Loucy (cell line): ENCODE data around the gene AP1S1.

Source experiments
- H2AFZ ChIP-seq: fragments of 200-600 bp; sonication (generic); 2 replicates; pipeline ENCODE4 v1.6.0; 2016; ENCODE audit warnings: antibody characterized with exemption, mild to moderate bottlenecking, low read length, moderate library complexity
- H3F3A ChIP-seq: fragments of 200-600 bp; 2 replicates; pipeline ENCODE4 v1.6.0; 2016; ENCODE audit warnings: antibody characterized with exemption, low read depth, mild to moderate bottlenecking
- H3K27me3 ChIP-seq: fragments of 200-600 bp; sonication (generic); 2 replicates; pipeline ENCODE4 v1.6.1; 2014; ENCODE audit warnings: low read length, mild to moderate bottlenecking; ENCODE audit not compliant: insufficient read depth, poor library complexity, severe bottlenecking
- H3K36me3 ChIP-seq: fragments of 200-600 bp; sonication (generic); 2 replicates; pipeline ENCODE4 v1.6.1; 2016; ENCODE audit warnings: low read length; ENCODE audit not compliant: insufficient read depth
- H3K4me1 ChIP-seq: fragments of 200-600 bp; sonication (generic); 2 replicates; pipeline ENCODE4 v1.5.1; 2014; ENCODE audit warnings: low read length, mild to moderate bottlenecking; ENCODE audit not compliant: insufficient read depth, poor library complexity, severe bottlenecking
- H3K4me2 ChIP-seq: fragments of 200-600 bp; sonication (generic); 2 replicates; pipeline ENCODE4 v1.6.0; 2014; ENCODE audit warnings: antibody characterized with exemption, low read length, low read depth, mild to moderate bottlenecking; ENCODE audit not compliant: poor library complexity, severe bottlenecking
- H3K4me3 ChIP-seq: fragments of 200-600 bp; sonication (generic); 2 replicates; pipeline ENCODE4 v1.5.1; 2014; ENCODE audit warnings: low read length, mild to moderate bottlenecking, mixed read lengths; ENCODE audit not compliant: poor library complexity, severe bottlenecking
- H3K79me2 ChIP-seq: fragments of 200-600 bp; sonication (generic); 2 replicates; pipeline ENCODE4 v1.6.1; 2014; ENCODE audit warnings: low read length; ENCODE audit not compliant: insufficient read depth
- H3K9ac ChIP-seq: fragments of 200-600 bp; sonication (generic); 2 replicates; pipeline ENCODE4 v1.6.0; 2014; ENCODE audit warnings: mild to moderate bottlenecking, low read depth, low read length, moderate library complexity; ENCODE audit not compliant: poor library complexity, severe bottlenecking
- H3K9me2 ChIP-seq: fragments of 200-600 bp; sonication (generic); replicated peaks from 2 replicates; pipeline ENCODE4 v1.6.1; 2016; ENCODE audit warnings: low read depth, low read length, mixed read lengths
- H3K9me3 ChIP-seq: fragments of 200-600 bp; sonication (generic); 2 replicates; pipeline ENCODE4 v1.6.1; 2014; ENCODE audit warnings: mild to moderate bottlenecking, antibody characterized with exemption, low read length, low read depth; ENCODE audit not compliant: insufficient read depth
- H4K20me1 ChIP-seq: fragments of 200-600 bp; sonication (generic); 2 replicates; pipeline ENCODE4 v1.6.0; 2014; ENCODE audit warnings: antibody characterized with exemption, low read length, mild to moderate bottlenecking; ENCODE audit not compliant: insufficient read depth, poor library complexity, severe bottlenecking
- CTCF ChIP-seq: fragments of 200-600 bp; sonication (generic); conservative IDR thresholded peaks from 2 replicates; pipeline ENCODE4 v1.5.1; 2014; ENCODE audit warnings: mild to moderate bottlenecking, antibody characterized with exemption, low read length
- EZH2phosphoT487 ChIP-seq: fragments of 200-600 bp; IDR thresholded peaks from 2 replicates; pipeline ENCODE4 v1.6.1; 2018; ENCODE audit warnings: antibody characterized with exemption, mild to moderate bottlenecking, moderate library complexity, borderline replicate concordance

Gene AP1S1

GRCh38 chr7:101108330-101108857, 45.9 kb upstream of the AP1S1 start:
- Histone ChIP-seq H2AFZ (no peak overlapping the region), H3K4me3 (no peak overlapping the region), H3K4me2 (no peak overlapping the region), H3K27me3 (no peaks in the 10 kb centered on the region), H3K79me2 (no peaks in the 10 kb centered on the region), H3K36me3 (no peaks in the 10 kb centered on the region), H3K9me3 (no peaks in the 10 kb centered on the region), H3K9ac (no peak overlapping the region), H3F3A (no peaks in the 10 kb centered on the region), H3K4me1 (no peaks in the 10 kb centered on the region), H3K9me2 (no peaks in the 10 kb centered on the region), H4K20me1 (no peaks in the 10 kb centered on the region)
- TF ChIP-seq CTCF (no peak), EZH2phosphoT487 (no peak)

- Histone ChIP-seq H4K20me1 (no peaks in the 10 kb centered on the region), H3K4me3 (no peak overlapping the region), H3K79me2 (no peaks in the 10 kb centered on the region), H3K9me2 (no peaks in the 10 kb centered on the region), H2AFZ (no peak overlapping the region), H3K36me3 (no peaks in the 10 kb centered on the region), H3K4me2 (no peak overlapping the region), H3K9ac (no peak overlapping the region), H3K4me1 (no peaks in the 10 kb centered on the region), H3F3A (no peaks in the 10 kb centered on the region), H3K27me3 (no peaks in the 10 kb centered on the region), H3K9me3 (no peaks in the 10 kb centered on the region)
- TF ChIP-seq CTCF (no peak), EZH2phosphoT487 (no peak)
These were observed 45.3 kb upstream of the AP1S1 start for GRCh38 chr7:101108961-101109360.

DNA sequence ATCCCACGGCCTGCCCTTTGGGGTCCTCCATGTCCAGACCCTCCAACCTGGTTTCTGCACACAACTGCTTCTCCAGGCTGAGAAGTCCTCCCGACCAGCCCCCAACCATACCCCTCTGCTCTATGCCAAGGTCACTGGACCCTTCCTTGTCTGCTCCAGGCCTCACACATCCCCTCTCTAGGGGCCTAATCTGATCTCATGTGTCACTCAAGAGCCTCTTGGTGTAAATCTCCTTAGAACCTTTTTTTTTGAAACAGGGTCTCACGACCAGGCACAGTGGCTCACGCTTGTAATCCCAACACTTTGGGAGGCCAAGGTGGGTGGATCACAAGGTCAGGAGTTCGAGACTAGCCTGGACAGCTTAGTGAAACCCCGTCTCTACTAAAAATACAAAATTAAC, 44.9 kb upstream of the AP1S1 start:
- TF ChIP-seq EZH2phosphoT487: no peak
- Histone ChIP-seq H3K27me3 (no peaks in the 10 kb centered on the region), H2AFZ (no peak overlapping the region), H3K9me2 (no peaks in the 10 kb centered on the region), H3K9ac (no peak overlapping the region), H3K4me1 (no peaks in the 10 kb centered on the region), H4K20me1 (no peaks in the 10 kb centered on the region), H3F3A (no peaks in the 10 kb centered on the region), H3K9me3 (no peaks in the 10 kb centered on the region), H3K4me3 (no peak overlapping the region), H3K4me2 (no peak overlapping the region), H3K79me2 (no peaks in the 10 kb centered on the region), H3K36me3 (no peaks in the 10 kb centered on the region)

DNA sequence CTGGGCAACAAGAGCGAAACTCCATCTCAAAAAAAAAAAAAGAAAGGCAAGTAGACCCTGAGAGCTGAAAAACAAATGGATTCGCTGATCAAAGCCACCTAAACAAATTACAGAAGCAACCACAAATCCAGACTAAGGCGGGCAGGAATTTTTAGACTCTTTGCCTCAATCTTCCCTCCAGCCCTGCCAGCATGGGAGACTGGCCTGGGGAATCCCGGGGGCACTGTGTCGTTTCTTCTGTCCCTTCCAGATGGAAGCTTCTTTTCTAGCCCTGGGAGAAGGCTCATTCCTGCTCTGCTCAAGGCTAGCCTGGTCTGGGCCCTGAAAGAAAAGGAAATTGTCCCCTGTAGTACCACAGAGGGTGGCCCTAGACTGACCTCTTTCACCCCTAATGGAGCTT, 43.0 kb upstream of the AP1S1 start:
- Histone ChIP-seq H4K20me1 (no peaks in the 10 kb centered on the region), H3K79me2 (no peaks in the 10 kb centered on the region)
- no peak for TF ChIP-seq EZH2phosphoT487
- no peak for TF ChIP-seq CTCF

More for the DNA sequence above, 43.0 kb upstream of the AP1S1 start:
- no peaks in the 10 kb centered on the region for H3F3A ChIP-seq
- H3K27me3 ChIP-seq: no peaks in the 10 kb centered on the region
- no peak overlapping the region for H3K9ac ChIP-seq
- H3K9me3 ChIP-seq: no peaks in the 10 kb centered on the region
- H3K4me3 ChIP-seq: no peak overlapping the region
- no peak overlapping the region for H3K4me2 ChIP-seq
- H3K4me1 ChIP-seq: no peaks in the 10 kb centered on the region
- H2AFZ ChIP-seq: no peak overlapping the region
- H3K36me3 ChIP-seq: no peaks in the 10 kb centered on the region
- no peaks in the 10 kb centered on the region for H3K9me2 ChIP-seq
